Activated T-helper 2 cell treated with anti-CD3 and anti-CD28 coated beads, Interferon-gamma antibody, Interleukin-2, Interleukin-4, amounts not matched to agents 10 μg/mL and 5 μg/mL and 100 μg/mL, durations not matched to agents 14 hours and 24 hours and 36 hours (primary cell): Measurements from ENCODE around the gene SRA1. TPM values are rescaled to one million over a fixed set of nuclear protein-coding genes. Genes with fewer than 3 reads are reported as not detected.
A peak's percentile ranks its signal among the peaks of the same experiment; 100 is the strongest.
"Not testable (repeated sequence)": the region's sequence is repeated elsewhere in the genome, so short reads cannot be mapped to it uniquely, and the experiment has no call there.

ENCODE experiments used
- DNase-seq: peaks from one replicate; pipeline ENCODE4 v3.0.0; 2021; ENCODE audit warnings: low spot score
- H3K27ac Mint-ChIP-seq: one replicate; pipeline ENCODE4 v1.8.0; 2021; ENCODE audit warnings: mixed read lengths
- H3K27me3 Mint-ChIP-seq: one replicate; pipeline ENCODE4 v1.8.0; 2021; ENCODE audit warnings: low read depth, mixed read lengths
- H3K36me3 Mint-ChIP-seq: one replicate; pipeline ENCODE4 v1.8.0; 2021; ENCODE audit warnings: low read depth, mixed read lengths
- H3K4me1 Mint-ChIP-seq: one replicate; pipeline ENCODE4 v1.8.0; 2021; ENCODE audit warnings: low read depth, mixed read lengths
- H3K4me3 Mint-ChIP-seq: one replicate; pipeline ENCODE4 v1.8.0; 2021; ENCODE audit warnings: low read depth, mild to moderate bottlenecking, moderate library complexity, mixed read lengths
- H3K9me3 Mint-ChIP-seq: one replicate; pipeline ENCODE4 v1.8.0; 2021; ENCODE audit warnings: mixed read lengths
- intact Hi-C: fragments of 100-400 bp; cut with micrococcal nuclease; formaldehyde crosslinking; loops from one replicate; pipeline ENCODE4 v1.15.1; 2023
- total RNA-seq: library from RNA; stranded (reverse); gene quantifications from 2 replicates; pipeline ENCODE4 v1.2.3, GENCODE V29; 2022

Gene SRA1
- 45.9 and 48.2 TPM in 2 replicates for total RNA-seq

- intact Hi-C loops: loop anchor here (1.0 to 2.0 kb wide), 3 partner anchors 10 to 154 kb away; partner anchors contain the start of genes EIF4EBP3 and TMCO6
- H3K4me1 Mint-ChIP-seq: peaks cover 41% of the 10 kb centered on the region
Measured at GRCh38 chr5:140557136-140557805, at the start of gene SRA1. Gene SRA1 (minus strand): TSS chr5:140557473. CDS start chr5:140557452, 21 bp downstream.

GRCh38 chr5:140607031-140607430 lies 49.8 kb upstream of the SRA1 start:
- no peaks in the 10 kb centered on the region for H3K9me3 Mint-ChIP-seq
- no peak overlapping the region for H3K4me3 Mint-ChIP-seq
- no peak for DNase-seq
- intact Hi-C loops: no loop called here
- H3K27ac Mint-ChIP-seq: no peak overlapping the region
- H3K27me3 Mint-ChIP-seq: peaks cover 10% of the 10 kb centered on the region
- H3K4me1 Mint-ChIP-seq: peaks cover 4% of the 10 kb centered on the region
- no peaks in the 10 kb centered on the region for H3K36me3 Mint-ChIP-seq

More at GRCh38 chr5:140557136-140557805, at the start of gene SRA1:
- Mint-ChIP-seq H3K9me3 (no peaks in the 10 kb centered on the region), H3K36me3 (peaks cover 41% of the 10 kb centered on the region), H3K4me3 (peak within 1 kb of the TSS; percentile 83), H3K27me3 (no peaks in the 10 kb centered on the region), H3K27ac (peak within 1 kb of the TSS; percentile 82)
- peak; percentile 84 for DNase-seq

- Mint-ChIP-seq H3K36me3 (no peaks in the 10 kb centered on the region), H3K27ac (no peak overlapping the region), H3K27me3 (peaks cover 10% of the 10 kb centered on the region), H3K4me3 (no peak overlapping the region), H3K4me1 (no peaks in the 10 kb centered on the region), H3K9me3 (no peaks in the 10 kb centered on the region)
- intact Hi-C loops: no loop called here
- no peak for DNase-seq
Measured at GRCh38 chr5:140605879-140606278, 48.6 kb upstream of the SRA1 start.

- intact Hi-C loops: no loop called here
- H3K36me3 Mint-ChIP-seq: no peaks in the 10 kb centered on the region
- H3K27me3 Mint-ChIP-seq: peaks cover 8% of the 10 kb centered on the region
- no peaks in the 10 kb centered on the region for H3K4me1 Mint-ChIP-seq
- no peak overlapping the region for H3K4me3 Mint-ChIP-seq
- no peak overlapping the region for H3K27ac Mint-ChIP-seq
- H3K9me3 Mint-ChIP-seq: no peaks in the 10 kb centered on the region
- DNase-seq: no peak
Measured at GRCh38 chr5:140603734-140604133, 46.5 kb upstream of the SRA1 start.

GRCh38 chr5:140603446-140603698 lies 46.1 kb upstream of the SRA1 start:
- H3K27me3 Mint-ChIP-seq, H3K4me3 Mint-ChIP-seq, H3K27ac Mint-ChIP-seq, H3K9me3 Mint-ChIP-seq, H3K4me1 Mint-ChIP-seq, H3K36me3 Mint-ChIP-seq, intact Hi-C loops, DNase-seq: not testable (repeated sequence)

- Mint-ChIP-seq H3K4me1 (no peaks in the 10 kb centered on the region), H3K36me3 (no peaks in the 10 kb centered on the region), H3K4me3 (no peak overlapping the region), H3K9me3 (no peaks in the 10 kb centered on the region), H3K27ac (no peak overlapping the region), H3K27me3 (peaks cover 7% of the 10 kb centered on the region)
- intact Hi-C loops: no loop called here
- no peak for DNase-seq
Measured at GRCh38 chr5:140602147-140602546, 44.9 kb upstream of the SRA1 start.

GRCh38 chr5:140600096-140600495 lies 42.8 kb upstream of the SRA1 start:
- H3K27ac Mint-ChIP-seq: no peak overlapping the region
- intact Hi-C loops: no loop called here
- H3K27me3 Mint-ChIP-seq: peaks cover 4% of the 10 kb centered on the region
- no peaks in the 10 kb centered on the region for H3K9me3 Mint-ChIP-seq
- no peaks in the 10 kb centered on the region for H3K4me1 Mint-ChIP-seq
- DNase-seq: no peak
- no peaks in the 10 kb centered on the region for H3K36me3 Mint-ChIP-seq
- no peak overlapping the region for H3K4me3 Mint-ChIP-seq

GRCh38 chr5:140598836-140599235 lies 41.6 kb upstream of the SRA1 start:
- intact Hi-C loops: no loop called here
- no peak for DNase-seq
- Mint-ChIP-seq H3K9me3 (no peaks in the 10 kb centered on the region), H3K4me1 (no peaks in the 10 kb centered on the region), H3K27me3 (no peaks in the 10 kb centered on the region), H3K36me3 (no peaks in the 10 kb centered on the region), H3K27ac (no peak overlapping the region), H3K4me3 (no peak overlapping the region)

- H3K36me3 Mint-ChIP-seq: no peaks in the 10 kb centered on the region
- no peak overlapping the region for H3K4me3 Mint-ChIP-seq
- H3K4me1 Mint-ChIP-seq: no peaks in the 10 kb centered on the region
- intact Hi-C loops: no loop called here
- no peaks in the 10 kb centered on the region for H3K27me3 Mint-ChIP-seq
- H3K27ac Mint-ChIP-seq: no peak overlapping the region
- DNase-seq: no peak
- H3K9me3 Mint-ChIP-seq: no peaks in the 10 kb centered on the region
Measured at GRCh38 chr5:140596321-140596741, 39.1 kb upstream of the SRA1 start.

GRCh38 chr5:140595538-140596300 lies 38.4 kb upstream of the SRA1 start:
- no peaks in the 10 kb centered on the region for H3K9me3 Mint-ChIP-seq
- intact Hi-C loops: no loop called here

GRCh38 chr5:140594169-140594568 lies 36.9 kb upstream of the SRA1 start:
- H3K9me3 Mint-ChIP-seq: no peaks in the 10 kb centered on the region
- intact Hi-C loops: no loop called here
- H3K27ac Mint-ChIP-seq: no peak overlapping the region
- H3K36me3 Mint-ChIP-seq: no peaks in the 10 kb centered on the region
- no peaks in the 10 kb centered on the region for H3K4me1 Mint-ChIP-seq
- no peak for DNase-seq
- no peak overlapping the region for H3K4me3 Mint-ChIP-seq
- H3K27me3 Mint-ChIP-seq: peaks cover under 1% of the 10 kb centered on the region

More at GRCh38 chr5:140595538-140596300, 38.4 kb upstream of the SRA1 start:
- H3K4me1 Mint-ChIP-seq: no peaks in the 10 kb centered on the region
- no peak for DNase-seq
- H3K27me3 Mint-ChIP-seq: no peaks in the 10 kb centered on the region
- H3K36me3 Mint-ChIP-seq: no peaks in the 10 kb centered on the region
- no peak overlapping the region for H3K4me3 Mint-ChIP-seq
- H3K27ac Mint-ChIP-seq: no peak overlapping the region

- DNase-seq, H3K27ac Mint-ChIP-seq, H3K4me3 Mint-ChIP-seq, H3K27me3 Mint-ChIP-seq, H3K36me3 Mint-ChIP-seq, H3K4me1 Mint-ChIP-seq, H3K9me3 Mint-ChIP-seq, intact Hi-C loops: not testable (repeated sequence)
Measured at GRCh38 chr5:140593070-140593469, 35.8 kb upstream of the SRA1 start.

- DNase-seq: no peak
- H3K4me3 Mint-ChIP-seq: no peak overlapping the region
- intact Hi-C loops: no loop called here
- no peaks in the 10 kb centered on the region for H3K36me3 Mint-ChIP-seq
- H3K9me3 Mint-ChIP-seq: no peaks in the 10 kb centered on the region
- H3K27me3 Mint-ChIP-seq: peaks cover 5% of the 10 kb centered on the region
- no peaks in the 10 kb centered on the region for H3K4me1 Mint-ChIP-seq
- H3K27ac Mint-ChIP-seq: no peak overlapping the region
Measured at GRCh38 chr5:140591747-140592372, 34.6 kb upstream of the SRA1 start.
